Ovary (tissue), 9 donors: ENCODE data around the gene CC2D2A. TPM values are rescaled to one million over a fixed set of nuclear protein-coding genes. Genes with fewer than 3 reads are reported as not detected.

Experiments
- DNase-seq, 5 donors: peaks; one replicate each; pipeline ENCODE4 v3.0.0-alpha.2; 2019 to 2020
- H3K27ac ChIP-seq, 2 donors: fragments of 200-600 bp; one replicate each; pipeline versions ENCODE4 v1.5.1 to v1.8.0; 2019 to 2022
- H3K27me3 ChIP-seq: fragments of 200-600 bp; one replicate; pipeline ENCODE4 v1.8.0; 2022
- H3K36me3 ChIP-seq: fragments of 200-600 bp; sonication (generic); one replicate; pipeline ENCODE4 v1.5.1; 2019
- H3K4me1 ChIP-seq: one replicate; pipeline ENCODE4 v1.8.1; 2013; ENCODE audit warnings: mild to moderate bottlenecking, moderate library complexity; ENCODE audit not compliant: insufficient read depth
- H3K4me3 ChIP-seq: fragments of 200-600 bp; sonication (generic); one replicate; pipeline ENCODE4 v1.5.1; 2017
- H3K9me3 ChIP-seq, 2 donors: fragments of 200-600 bp in 1 of 2; sonication (generic) in 1 of 2; one replicate each; pipeline versions ENCODE4 v1.5.1 to v1.8.1; 2013 to 2019; ENCODE audit warnings: mild to moderate bottlenecking in 1 of 2, moderate library complexity in 1 of 2
- EP300 ChIP-seq: sonication (generic); formaldehyde crosslinking; IDR thresholded peaks from one replicate; pipeline ENCODE4 v1.6.1; 2017; ENCODE audit warnings: antibody characterized with exemption
- POLR2A ChIP-seq: fragments of 450-650 bp; IDR thresholded peaks from one replicate; pipeline ENCODE4 v1.6.1; 2017; ENCODE audit warnings: antibody characterized with exemption, mild to moderate bottlenecking, moderate library complexity
- WGBS, 3 donors: extraction: QIAGEN DNeasy Blood & Tissue Kit in 1 of 3; methylation state at CpG; one replicate each; pipeline versions ENCODE4 v1.1.5 to v1.1.7; 2013 to 2017; 5-methylcytosine and 5-hydroxymethylcytosine counted together
- intact Hi-C, 4 donors: fragments of 100-400 bp; cut with DNase I; formaldehyde crosslinking; loops; one replicate each; pipeline versions ENCODE4 v1.11.0 to v1.15.1; 2022 to 2023
- polyA plus RNA-seq, 2 donors: library from polyadenylated mRNA; stranded (reverse); fragments of 200-250 nt in 1 of 2; fragments of 350-450 nt in 1 of 2; fragmentation: Illumina TruSeq in 1 of 2; extraction: RNeasy Lipid Tissue Mini Kit (QIAGEN cat#74804) in 1 of 2; gene quantifications; one replicate each; pipeline ENCODE4 v1.2.3, GENCODE V29; 2013 to 2014
- total RNA-seq, 7 donors: library from RNA; depleted of rRNA in 2 of 7; stranded (reverse); fragments of >200 nt in 2 of 7; fragmentation: NEBNext Ultra II Directional in 3 of 7; extraction: Animal tissue kit (Norgen Biotek cat#: 25700) in 3 of 7; gene quantifications; one replicate each; pipeline versions ENCODE4 v1.1.0 to v1.2.4, GENCODE V29; 2016 to 2023
- TF ChIP-seq, protein P1 (sequence below), 3 donors: fragments of 450-650 bp in 2 of 3; fragments of 200-600 bp in 1 of 3; IDR thresholded peaks; one replicate each; pipeline versions ENCODE4 v1.5.1 to v1.8.0; 2016 to 2022; ENCODE audit warnings: antibody characterized with exemption in 3 of 3, mild to moderate bottlenecking in 1 of 3
- donor health status: DM: no; HTN: no; CAD: no; lungs with moderate emphysema.
- donor health status: DM: no; HTN: no; CAD: no.
- donor health status: Bipolar disorder and iron deficiency.
- donor health status: DM: yes; HTN: yes; CAD: no.
- donor health status: DM: no; HTN: no; CAD: no.
- donor health status: DM: yes; HTN: yes; CAD: no.

The CC2D2A gene
- total and polyA plus RNA-seq, 9 donors, result 9.4 to 53.9 (median 17.5) TPM

GRCh38 chr4:15584785-15585184 lies 115.1 kb downstream of the CC2D2A start:
- WGBS, 3 donors, result 93 to 98% (median 95%) methylated on average over 1 of the region's 1 CpG
- Histone ChIP-seq H3K27ac (no peak overlapping the region), H3K27me3 (no peaks in the 10 kb centered on the region), H3K36me3 (no peaks in the 10 kb centered on the region), H3K9me3 (no peaks in the 10 kb centered on the region), H3K4me1 (no peaks in the 10 kb centered on the region), H3K4me3 (no peak overlapping the region)
- TF ChIP-seq, protein P1, sequence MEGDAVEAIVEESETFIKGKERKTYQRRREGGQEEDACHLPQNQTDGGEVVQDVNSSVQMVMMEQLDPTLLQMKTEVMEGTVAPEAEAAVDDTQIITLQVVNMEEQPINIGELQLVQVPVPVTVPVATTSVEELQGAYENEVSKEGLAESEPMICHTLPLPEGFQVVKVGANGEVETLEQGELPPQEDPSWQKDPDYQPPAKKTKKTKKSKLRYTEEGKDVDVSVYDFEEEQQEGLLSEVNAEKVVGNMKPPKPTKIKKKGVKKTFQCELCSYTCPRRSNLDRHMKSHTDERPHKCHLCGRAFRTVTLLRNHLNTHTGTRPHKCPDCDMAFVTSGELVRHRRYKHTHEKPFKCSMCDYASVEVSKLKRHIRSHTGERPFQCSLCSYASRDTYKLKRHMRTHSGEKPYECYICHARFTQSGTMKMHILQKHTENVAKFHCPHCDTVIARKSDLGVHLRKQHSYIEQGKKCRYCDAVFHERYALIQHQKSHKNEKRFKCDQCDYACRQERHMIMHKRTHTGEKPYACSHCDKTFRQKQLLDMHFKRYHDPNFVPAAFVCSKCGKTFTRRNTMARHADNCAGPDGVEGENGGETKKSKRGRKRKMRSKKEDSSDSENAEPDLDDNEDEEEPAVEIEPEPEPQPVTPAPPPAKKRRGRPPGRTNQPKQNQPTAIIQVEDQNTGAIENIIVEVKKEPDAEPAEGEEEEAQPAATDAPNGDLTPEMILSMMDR (IDR thresholded peaks at IDR 0.05), result no peak
- intact Hi-C loops, result no loop called here
- DNase-seq, result no peak

DNA sequence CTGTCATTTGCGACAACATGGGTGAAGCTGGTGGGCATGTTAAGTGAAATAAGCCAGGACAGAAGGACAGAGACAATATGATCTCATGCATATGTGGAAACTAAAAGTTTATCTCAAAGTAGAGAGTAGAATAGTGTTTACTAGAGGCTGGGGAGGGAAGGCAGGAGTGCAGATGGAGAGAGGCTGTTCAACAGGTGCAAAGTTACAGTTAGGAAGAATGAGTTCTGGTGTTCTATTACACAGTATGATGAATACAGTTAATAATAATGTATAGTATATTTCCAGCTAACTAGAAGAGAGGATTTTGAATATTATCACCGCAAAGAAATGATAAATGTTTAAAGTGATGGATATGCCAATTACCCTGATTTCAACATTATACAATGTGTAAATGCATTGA lies 115.6 kb downstream of the CC2D2A start:
- Histone ChIP-seq H3K36me3 (no peaks in the 10 kb centered on the region), H3K27me3 (no peaks in the 10 kb centered on the region), H3K4me3 (no peak overlapping the region), H3K27ac (no peak overlapping the region), H3K4me1 (no peaks in the 10 kb centered on the region), H3K9me3 (no peaks in the 10 kb centered on the region)
- WGBS, 3 donors, result 95 to 98% (median 97%) methylated on average over 2 of the region's 2 CpGs
- intact Hi-C loops, result no loop called here
- no peak for DNase-seq
- no peak for TF ChIP-seq POLR2A
- TF ChIP-seq EP300, result no peak
- TF ChIP-seq, protein P1 (IDR thresholded peaks at IDR 0.05), result no peak

GRCh38 chr4:15586066-15586465 lies 116.4 kb downstream of the CC2D2A start:
- no peaks in the 10 kb centered on the region for H3K36me3 ChIP-seq
- H3K4me3 ChIP-seq, result no peak overlapping the region
- H3K27ac ChIP-seq, result no peak overlapping the region
- no peaks in the 10 kb centered on the region for H3K27me3 ChIP-seq
- TF ChIP-seq EP300 (no peak), POLR2A (no peak)
- TF ChIP-seq, protein P1 (IDR thresholded peaks at IDR 0.05), result no peak
- no peak for DNase-seq
- intact Hi-C loops, result no loop called here
- 82 to 86% (median 85%) methylated on average over 1 of the region's 1 CpG for WGBS, 3 donors
- H3K9me3 ChIP-seq, result no peaks in the 10 kb centered on the region
- no peaks in the 10 kb centered on the region for H3K4me1 ChIP-seq

- Histone ChIP-seq H3K4me3 (no peak overlapping the region), H3K36me3 (no peaks in the 10 kb centered on the region), H3K27ac (no peak overlapping the region), H3K27me3 (no peaks in the 10 kb centered on the region), H3K9me3 (no peaks in the 10 kb centered on the region), H3K4me1 (no peaks in the 10 kb centered on the region)
- WGBS, 3 donors, result 58 to 65% (median 60%) methylated on average over 3 of the region's 3 CpGs
- TF ChIP-seq POLR2A (no peak), EP300 (no peak)
- TF ChIP-seq, protein P1 (IDR thresholded peaks at IDR 0.05), result no peak
- intact Hi-C loops, result no loop called here
- no peak for DNase-seq
These were observed 118.0 kb downstream of the CC2D2A start for GRCh38 chr4:15587649-15588048.

DNA sequence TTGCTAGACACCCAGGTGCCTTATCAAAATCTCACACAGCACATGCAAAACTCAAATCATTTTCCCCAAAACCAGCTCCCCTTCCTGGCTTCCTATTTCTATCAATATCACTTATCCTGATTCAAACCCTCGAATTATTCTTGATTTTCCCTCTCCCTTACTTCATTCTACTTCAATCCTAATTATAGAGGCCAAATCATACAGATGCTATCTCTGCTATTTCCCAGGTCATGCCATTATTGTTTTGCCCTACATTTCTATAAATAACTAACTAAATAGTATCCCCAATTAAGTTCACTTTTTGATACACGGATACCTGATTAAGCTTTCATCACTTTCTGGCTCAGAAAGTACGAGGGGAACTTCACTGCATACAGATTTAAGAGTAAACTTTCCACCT lies 123.1 kb downstream of the CC2D2A start:
- TF ChIP-seq POLR2A, result no peak
- no peak for TF ChIP-seq EP300
- TF ChIP-seq, protein P1 (IDR thresholded peaks at IDR 0.05), result no peak
- intact Hi-C loops, result no loop called here
- no peaks in the 10 kb centered on the region for H3K36me3 ChIP-seq
- no peak for DNase-seq
- H3K4me3 ChIP-seq, result no peak overlapping the region
- H3K27ac ChIP-seq, result no peak overlapping the region
- no peaks in the 10 kb centered on the region for H3K4me1 ChIP-seq
- WGBS, 3 donors, result 72 to 79% (median 78%) methylated on average over 3 of the region's 3 CpGs
- H3K27me3 ChIP-seq, result no peaks in the 10 kb centered on the region
- H3K9me3 ChIP-seq, result no peaks in the 10 kb centered on the region
